Activated naive CD4-positive, alpha-beta T cell (primary cell): Measurements from ENCODE around the gene CLEC18B.
"Not testable (repeated sequence)": the region's sequence is repeated elsewhere in the genome, so short reads cannot be mapped to it uniquely, and the experiment has no call there.

Experiments used
- DNase-seq, 4 experiments: peaks; one replicate each; lab custom pipeline; 2025; lab: John Stamatoyannopoulos, UW

CLEC18B gene

GRCh38 chr16:74406600-74407361 is 14.5 kb downstream of the CLEC18B start:
- DNase-seq: not testable (repeated sequence)

- not testable (repeated sequence) for DNase-seq
These were observed 16.9 kb downstream of the CLEC18B start for GRCh38 chr16:74404148-74404933.

GRCh38 chr16:74400238-74400637 is 21.0 kb downstream of the CLEC18B start:
- DNase-seq: not testable (repeated sequence)

GRCh38 chr16:74398212-74398895 is 22.9 kb downstream of the CLEC18B start:
- not testable (repeated sequence) for DNase-seq

GRCh38 chr16:74396521-74397017 is 24.7 kb downstream of the CLEC18B start:
- DNase-seq: not testable (repeated sequence)

GRCh38 chr16:74394604-74395003 is 26.7 kb downstream of the CLEC18B start:
- DNase-seq: not testable (repeated sequence)

GRCh38 chr16:74394131-74394530 is 27.1 kb downstream of the CLEC18B start:
- DNase-seq: not testable (repeated sequence)

GRCh38 chr16:74391454-74392050 is 29.7 kb downstream of the CLEC18B start:
- DNase-seq: not testable (repeated sequence)

- not testable (repeated sequence) for DNase-seq
These were observed 38.8 kb downstream of the CLEC18B start for GRCh38 chr16:74382339-74383034.

GRCh38 chr16:74373847-74374184 is 47.5 kb downstream of the CLEC18B start:
- DNase-seq: not testable (repeated sequence)

- DNase-seq: no peak
These were observed 48.1 kb downstream of the CLEC18B start for GRCh38 chr16:74372953-74373846.

- no peak for DNase-seq
These were observed 48.9 kb downstream of the CLEC18B start for GRCh38 chr16:74372369-74372768.

GRCh38 chr16:74370338-74371135 is 50.7 kb downstream of the CLEC18B start:
- not testable (repeated sequence) for DNase-seq

GRCh38 chr16:74368002-74368911 is 53.0 kb downstream of the CLEC18B start:
- DNase-seq: peak; percentile 88 to 100 (median 95)

- peak in 2 of 4 experiments; percentile 46 to 61 for DNase-seq
These were observed 53.7 kb downstream of the CLEC18B start for GRCh38 chr16:74367469-74368001.

GRCh38 chr16:74361646-74362610 is 59.4 kb downstream of the CLEC18B start:
- DNase-seq: not testable (repeated sequence)
